ENCODE results near the gene MYH4.

The MYH4 gene

DNA sequence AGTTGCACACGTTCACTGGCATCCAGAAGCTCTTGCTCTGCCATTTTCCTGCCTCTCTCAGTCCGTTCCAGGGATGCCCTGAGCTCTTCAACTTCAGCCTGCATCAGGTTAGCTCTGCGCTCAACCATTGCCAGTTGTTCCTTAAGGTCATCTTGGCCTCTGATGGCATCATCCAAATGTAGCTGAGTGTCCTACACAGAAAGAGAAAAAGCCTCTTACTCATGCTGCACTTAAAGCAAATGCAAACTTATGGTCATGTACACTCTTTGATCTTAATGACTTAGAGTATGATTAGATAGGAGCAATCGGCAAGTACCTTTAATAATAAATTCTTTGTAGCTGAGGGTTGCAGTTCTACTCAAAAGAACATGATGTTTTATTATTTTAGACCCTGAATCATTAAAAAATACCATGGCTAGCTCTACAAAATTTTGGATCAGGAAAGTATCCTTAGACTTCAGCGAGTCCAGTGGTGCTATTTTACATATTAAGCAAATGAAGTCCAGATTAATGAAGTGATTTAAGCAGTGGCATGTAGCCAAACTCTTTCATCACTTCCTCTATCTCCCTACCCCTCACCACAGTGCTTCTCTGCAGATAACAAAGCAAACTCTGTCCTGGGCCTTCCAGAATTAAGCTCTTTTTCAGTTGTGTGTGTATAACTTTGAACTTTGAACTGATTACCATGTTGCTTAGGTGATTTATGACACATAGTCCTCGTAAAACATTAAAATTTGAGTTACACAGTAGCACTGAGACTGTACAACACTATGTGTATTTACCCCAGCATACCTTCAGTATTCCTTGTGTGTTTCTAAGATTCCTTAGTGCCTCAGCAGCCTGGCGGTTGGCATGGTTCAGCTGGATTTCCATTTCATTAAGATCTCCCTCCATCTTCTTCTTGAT, 22.1 kb downstream of the MYH4 start:
- H3K36me3 ChIP-seq, result no peaks in the 10 kb centered on the region
- H3K9me3 ChIP-seq, result no peaks in the 10 kb centered on the region
- TF ChIP-seq, protein P1, sequence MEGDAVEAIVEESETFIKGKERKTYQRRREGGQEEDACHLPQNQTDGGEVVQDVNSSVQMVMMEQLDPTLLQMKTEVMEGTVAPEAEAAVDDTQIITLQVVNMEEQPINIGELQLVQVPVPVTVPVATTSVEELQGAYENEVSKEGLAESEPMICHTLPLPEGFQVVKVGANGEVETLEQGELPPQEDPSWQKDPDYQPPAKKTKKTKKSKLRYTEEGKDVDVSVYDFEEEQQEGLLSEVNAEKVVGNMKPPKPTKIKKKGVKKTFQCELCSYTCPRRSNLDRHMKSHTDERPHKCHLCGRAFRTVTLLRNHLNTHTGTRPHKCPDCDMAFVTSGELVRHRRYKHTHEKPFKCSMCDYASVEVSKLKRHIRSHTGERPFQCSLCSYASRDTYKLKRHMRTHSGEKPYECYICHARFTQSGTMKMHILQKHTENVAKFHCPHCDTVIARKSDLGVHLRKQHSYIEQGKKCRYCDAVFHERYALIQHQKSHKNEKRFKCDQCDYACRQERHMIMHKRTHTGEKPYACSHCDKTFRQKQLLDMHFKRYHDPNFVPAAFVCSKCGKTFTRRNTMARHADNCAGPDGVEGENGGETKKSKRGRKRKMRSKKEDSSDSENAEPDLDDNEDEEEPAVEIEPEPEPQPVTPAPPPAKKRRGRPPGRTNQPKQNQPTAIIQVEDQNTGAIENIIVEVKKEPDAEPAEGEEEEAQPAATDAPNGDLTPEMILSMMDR (IDR thresholded peaks at IDR 0.05), result no peak
- no peak overlapping the region for H3K4me3 ChIP-seq (ENCODE audit: low read depth in 1 of 2, low read length in 1 of 2)
- peaks cover 7% of the 10 kb centered on the region for H3K27me3 ChIP-seq
- H3K27ac ChIP-seq, result no peak overlapping the region
- no peaks in the 10 kb centered on the region for H3K4me1 ChIP-seq (ENCODE audit: control insufficient read depth in 1 of 2, insufficient read depth in 1 of 2, low read depth in 1 of 2, low read length in 1 of 2)

DNA sequence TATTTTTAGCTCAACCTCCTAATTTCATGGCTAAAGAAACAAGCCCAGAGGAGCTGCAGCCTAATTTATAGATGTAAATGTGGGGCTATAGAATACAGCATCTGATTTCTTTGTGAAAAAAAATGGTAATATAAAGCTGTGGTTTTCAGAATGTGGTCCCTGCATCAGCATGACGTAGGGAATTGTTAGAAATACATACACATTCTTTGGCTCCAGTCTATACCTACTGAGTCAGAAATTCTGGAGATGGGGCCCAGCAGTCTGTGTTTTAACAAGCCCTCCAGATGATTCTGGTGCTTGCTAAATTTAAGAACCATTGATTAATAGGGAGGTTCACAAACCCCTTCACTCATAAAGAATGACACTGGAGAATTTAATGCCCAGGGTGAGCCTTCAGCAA, 29.5 kb downstream of the MYH4 start:
- Histone ChIP-seq H3K9me3 (no peaks in the 10 kb centered on the region), H3K27ac (no peak overlapping the region), H3K36me3 (no peaks in the 10 kb centered on the region), H3K27me3 (peaks cover 12% of the 10 kb centered on the region), H3K4me3 (ENCODE audit: low read depth in 1 of 2, low read length in 1 of 2) (no peak overlapping the region), H3K4me1 (ENCODE audit: control insufficient read depth in 1 of 2, insufficient read depth in 1 of 2, low read depth in 1 of 2, low read length in 1 of 2) (no peaks in the 10 kb centered on the region)
- TF ChIP-seq, protein P1 (IDR thresholded peaks at IDR 0.05), result no peak

DNA sequence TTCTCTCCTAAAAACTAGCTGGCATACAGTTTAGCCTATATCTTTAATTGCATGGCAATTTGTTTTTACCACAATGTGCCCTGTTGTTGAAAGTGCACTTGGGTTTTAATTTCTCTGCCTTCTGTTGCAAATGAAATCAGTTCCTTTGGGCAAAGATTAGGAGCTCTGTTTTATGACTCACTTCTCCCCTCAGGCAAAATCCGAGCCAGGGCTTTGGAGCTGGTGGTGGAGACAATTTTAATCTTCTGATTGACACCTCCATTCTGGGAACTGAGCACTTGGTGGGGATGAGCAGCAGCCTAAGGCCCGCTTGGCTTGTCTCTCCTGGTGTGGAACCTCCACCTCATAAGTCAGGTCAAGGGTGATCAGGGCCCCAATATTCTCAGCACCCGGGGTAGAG, 34.3 kb downstream of the MYH4 start:
- Histone ChIP-seq H3K4me3 (ENCODE audit: low read depth in 1 of 2, low read length in 1 of 2) (no peak overlapping the region), H3K27me3 (peaks cover 17% of the 10 kb centered on the region), H3K4me1 (ENCODE audit: control insufficient read depth in 1 of 2, insufficient read depth in 1 of 2, low read depth in 1 of 2, low read length in 1 of 2) (no peaks in the 10 kb centered on the region), H3K9me3 (no peaks in the 10 kb centered on the region), H3K36me3 (no peaks in the 10 kb centered on the region), H3K27ac (no peak overlapping the region)
- TF ChIP-seq, protein P1 (IDR thresholded peaks at IDR 0.05), result no peak

DNA sequence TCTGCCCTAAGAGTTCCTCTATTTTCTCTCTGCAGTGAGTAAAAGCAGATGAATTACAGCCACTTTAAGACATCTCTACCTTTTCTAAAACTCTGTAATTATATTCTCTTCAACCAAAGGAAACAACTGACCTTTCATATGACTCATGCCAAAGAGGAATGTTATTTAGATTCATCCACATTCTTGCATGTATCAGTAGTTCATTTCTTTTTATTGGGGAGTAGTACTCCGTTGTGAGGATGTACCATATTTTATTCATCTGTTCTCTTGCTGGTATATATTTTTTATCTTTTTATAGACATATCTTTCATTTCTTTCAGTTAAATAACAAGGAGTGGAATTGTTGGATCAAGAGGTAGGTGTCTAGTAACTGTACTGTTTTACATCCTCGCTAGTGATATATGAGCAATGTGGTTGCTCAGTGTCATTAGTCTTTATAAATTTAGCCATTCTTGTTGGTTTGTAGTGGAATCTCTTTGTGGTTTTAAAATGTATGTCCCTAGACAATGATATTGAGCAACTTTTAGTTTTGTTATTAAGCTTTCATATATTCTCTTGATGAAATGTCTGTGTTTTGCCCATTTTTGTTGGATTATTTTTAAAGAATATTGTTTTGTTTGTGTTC, 39.8 kb downstream of the MYH4 start:
- H3K27ac ChIP-seq, result no peak overlapping the region

DNA sequence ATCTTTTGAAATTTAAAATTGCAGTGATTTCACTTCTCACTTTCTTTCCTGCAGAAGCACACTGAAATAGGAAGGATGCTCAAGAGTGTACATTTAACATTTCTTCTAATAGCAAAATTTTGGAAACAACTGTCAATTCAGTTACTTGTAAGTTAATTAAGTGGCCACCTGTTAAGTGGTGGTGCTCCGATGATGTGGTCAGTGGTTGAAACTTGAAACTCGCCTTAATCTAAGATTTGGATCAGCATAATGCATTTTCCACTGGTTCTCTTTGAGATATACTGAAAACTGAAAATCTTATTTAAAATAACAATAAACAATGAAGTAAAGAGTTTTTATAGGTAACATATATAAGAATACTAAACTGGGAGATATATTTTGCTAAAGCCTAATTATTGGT, 40.6 kb downstream of the MYH4 start:
- no peak overlapping the region for H3K4me3 ChIP-seq (ENCODE audit: low read depth in 1 of 2, low read length in 1 of 2)
- no peak overlapping the region for H3K27ac ChIP-seq
- H3K36me3 ChIP-seq, result no peaks in the 10 kb centered on the region
- no peaks in the 10 kb centered on the region for H3K9me3 ChIP-seq
- TF ChIP-seq, protein P1 (IDR thresholded peaks at IDR 0.05), result no peak
- peaks cover 16% of the 10 kb centered on the region for H3K27me3 ChIP-seq
- no peaks in the 10 kb centered on the region for H3K4me1 ChIP-seq (ENCODE audit: control insufficient read depth in 1 of 2, insufficient read depth in 1 of 2, low read depth in 1 of 2, low read length in 1 of 2)

More for the DNA sequence above, 39.8 kb downstream of the MYH4 start:
- Histone ChIP-seq H3K9me3 (no peaks in the 10 kb centered on the region), H3K36me3 (no peaks in the 10 kb centered on the region), H3K4me3 (ENCODE audit: low read depth in 1 of 2, low read length in 1 of 2) (no peak overlapping the region), H3K27me3 (peaks cover 16% of the 10 kb centered on the region), H3K4me1 (ENCODE audit: control insufficient read depth in 1 of 2, insufficient read depth in 1 of 2, low read depth in 1 of 2, low read length in 1 of 2) (no peaks in the 10 kb centered on the region)
- TF ChIP-seq, protein P1 (IDR thresholded peaks at IDR 0.05), result no peak
